A673 (cell line): ENCODE results near the gene SUSD1.

ENCODE experiments used
- CTCF ChIP-seq: fragments of 300-800, 200-600 bp; sonication (generic); conservative IDR thresholded peaks from 2 replicates; pipeline ENCODE4 v1.5.1; 2017; ENCODE audit warnings: low read depth, mild to moderate bottlenecking, antibody characterized with exemption, low read length, moderate library complexity, mixed read lengths
- EZH2 ChIP-seq: fragments of 200-600 bp; sonication (generic); IDR thresholded peaks from 2 replicates; pipeline ENCODE4 v1.6.1; 2017; ENCODE audit warnings: borderline replicate concordance, low read depth, mild to moderate bottlenecking, mixed read lengths, antibody characterized with exemption, low read length; ENCODE audit not compliant: poor library complexity, severe bottlenecking

GRCh38 chr9:112034216-112034611, 140.9 kb downstream of the SUSD1 start:
- TF ChIP-seq CTCF (no peak), EZH2 (no peak)
